Central memory CD8-positive, alpha-beta T cell (primary cell): Measurements from ENCODE around the gene RND1.

Source experiments
- ATAC-seq: fragments of 150-1000 bp; cut with Tn5 transposase; replicated peaks from 2 replicates; pipeline ENCODE4 v1.10.0; 2022; ENCODE audit warnings: mild to moderate bottlenecking, moderate FRiP score, moderate number of reproducible peaks; ENCODE audit not compliant: poor library complexity, severe bottlenecking; ENCODE audit errors: extremely low read depth
- DNase-seq, 2 donors: peaks; one replicate each; pipeline ENCODE4 v3.0.0; 2021; ENCODE audit warnings: low spot score in 2 of 2
- H3K27ac Mint-ChIP-seq: one replicate; pipeline ENCODE4 v1.8.0; 2022; ENCODE audit warnings: low read depth, mild to moderate bottlenecking, moderate library complexity, mixed read lengths
- H3K27me3 Mint-ChIP-seq: one replicate; pipeline ENCODE4 v1.8.0; 2022; ENCODE audit warnings: mixed read lengths
- H3K36me3 Mint-ChIP-seq: one replicate; pipeline ENCODE4 v1.8.0; 2022; ENCODE audit warnings: mild to moderate bottlenecking, moderate library complexity, mixed read lengths; ENCODE audit not compliant: insufficient read depth
- H3K4me1 Mint-ChIP-seq: one replicate; pipeline ENCODE4 v1.8.0; 2022; ENCODE audit warnings: mixed read lengths
- H3K4me3 Mint-ChIP-seq: one replicate; pipeline ENCODE4 v1.8.0; 2022; ENCODE audit warnings: mild to moderate bottlenecking, moderate library complexity, mixed read lengths
- H3K9me3 Mint-ChIP-seq: one replicate; pipeline ENCODE4 v1.8.0; 2022; ENCODE audit warnings: mixed read lengths

The RND1 gene

GRCh38 chr12:48810903-48811431, 54.7 kb downstream of the RND1 start:
- ATAC-seq: no peak
- Mint-ChIP-seq H3K36me3 (peaks cover 2% of the 10 kb centered on the region), H3K4me1 (peaks cover 29% of the 10 kb centered on the region), H3K27me3 (no peaks in the 10 kb centered on the region), H3K4me3 (no peak overlapping the region), H3K9me3 (no peaks in the 10 kb centered on the region), H3K27ac (no peak overlapping the region)
- no peak for DNase-seq

- Mint-ChIP-seq H3K4me3 (no peak overlapping the region), H3K27ac (no peak overlapping the region), H3K27me3 (no peaks in the 10 kb centered on the region), H3K9me3 (no peaks in the 10 kb centered on the region), H3K4me1 (peaks cover 5% of the 10 kb centered on the region), H3K36me3 (no peaks in the 10 kb centered on the region)
- ATAC-seq (no peak), DNase-seq (no peak)
These were observed 57.7 kb downstream of the RND1 start for GRCh38 chr12:48807981-48808380.
